Activated naive CD4-positive, alpha-beta T cell treated with anti-CD3 and anti-CD28 coated beads, Interleukin-2, amount 50 U/mL, for 16 hours (primary cell): Measurements from ENCODE around the gene EHD4.

Experiments used
- DNase-seq: peaks from one replicate; pipeline ENCODE4 v3.0.0-alpha.2; 2020

EHD4 gene

DNA sequence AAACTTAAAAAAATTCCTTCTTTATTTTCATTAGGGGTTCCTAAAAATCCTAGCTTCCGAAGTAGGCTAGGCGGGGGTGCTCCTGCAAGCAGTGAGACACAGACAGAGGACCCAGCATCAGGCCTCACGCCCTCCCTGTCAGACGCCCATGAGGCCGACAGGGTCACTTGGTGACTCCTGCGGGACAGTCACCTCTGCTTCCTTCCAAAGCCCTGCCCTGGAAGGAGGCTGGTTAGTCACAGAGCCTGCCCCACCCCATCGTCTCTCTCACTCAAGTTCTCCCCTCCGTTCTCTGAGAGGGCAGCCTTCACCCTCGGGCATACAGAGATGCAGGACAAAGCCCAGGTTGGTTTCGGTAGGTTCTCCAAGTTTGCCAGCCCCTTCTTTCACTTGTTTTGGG lies 38.6 kb downstream of the EHD4 start:
- no peak for DNase-seq

DNA sequence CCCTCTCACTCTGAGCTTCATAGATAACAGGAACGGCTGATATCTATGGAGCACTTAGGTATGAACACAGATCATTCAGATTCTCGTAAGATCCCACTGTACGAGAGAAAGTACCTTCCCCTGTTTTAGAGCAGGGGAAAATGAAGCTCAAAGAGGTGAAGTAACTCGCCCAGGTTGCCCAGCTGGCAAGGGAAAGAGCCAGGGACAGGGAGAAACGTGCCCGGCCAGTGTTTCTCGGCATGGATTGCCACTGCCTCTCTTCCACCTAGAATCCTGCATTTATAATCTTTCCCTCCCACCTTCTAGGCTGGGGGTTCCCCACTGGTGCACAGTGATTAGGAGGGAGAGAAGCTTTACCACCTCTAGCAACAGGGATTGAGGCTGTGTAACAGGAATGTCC lies 39.0 kb downstream of the EHD4 start:
- DNase-seq = no peak

- DNase-seq = no peak
These were observed 39.7 kb downstream of the EHD4 start for GRCh38 chr15:41932511-41933289.

DNA sequence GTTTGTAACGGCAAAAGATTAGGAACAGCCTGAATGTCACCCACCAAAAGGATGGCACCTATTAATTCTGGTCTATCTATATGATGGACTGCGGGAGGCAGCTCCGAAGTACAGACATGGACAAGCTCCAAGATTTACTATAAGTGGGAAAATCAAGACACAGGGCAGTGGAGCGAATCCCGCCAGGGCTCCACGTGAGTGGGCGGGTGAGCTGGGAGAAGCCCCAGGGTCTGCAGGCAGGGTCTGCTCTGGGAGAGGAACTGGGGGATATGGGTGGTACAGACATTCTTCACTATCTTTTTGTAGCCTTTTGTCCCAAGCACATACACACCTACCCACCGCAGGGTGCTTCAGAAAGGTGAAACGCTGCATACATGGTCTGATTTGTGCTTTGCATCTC lies 40.3 kb downstream of the EHD4 start:
- DNase-seq = no peak

DNA sequence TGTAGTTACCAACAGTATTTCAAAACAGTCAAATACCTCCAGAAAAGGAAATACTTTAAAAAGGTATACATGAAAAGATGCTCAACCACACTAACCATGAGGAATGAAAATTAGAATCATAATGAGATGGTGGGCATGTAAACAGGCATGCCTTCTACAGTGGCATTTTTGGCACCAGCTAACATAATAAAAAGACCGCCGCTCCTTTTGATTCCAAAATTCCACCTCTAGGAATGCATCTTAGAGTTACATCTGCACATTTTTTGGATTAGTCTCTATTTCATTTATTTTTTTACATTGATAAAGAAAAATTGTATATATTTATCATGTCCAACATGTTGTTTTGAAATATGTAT lies 41.5 kb downstream of the EHD4 start:
- DNase-seq = no peak

- no peak for DNase-seq
These were observed 42.0 kb downstream of the EHD4 start for GRCh38 chr15:41930221-41930866.

GRCh38 chr15:41928637-41929620 lies 43.4 kb downstream of the EHD4 start:
- no peak for DNase-seq

- DNase-seq = no peak
These were observed 44.3 kb downstream of the EHD4 start for GRCh38 chr15:41928100-41928499.

DNA sequence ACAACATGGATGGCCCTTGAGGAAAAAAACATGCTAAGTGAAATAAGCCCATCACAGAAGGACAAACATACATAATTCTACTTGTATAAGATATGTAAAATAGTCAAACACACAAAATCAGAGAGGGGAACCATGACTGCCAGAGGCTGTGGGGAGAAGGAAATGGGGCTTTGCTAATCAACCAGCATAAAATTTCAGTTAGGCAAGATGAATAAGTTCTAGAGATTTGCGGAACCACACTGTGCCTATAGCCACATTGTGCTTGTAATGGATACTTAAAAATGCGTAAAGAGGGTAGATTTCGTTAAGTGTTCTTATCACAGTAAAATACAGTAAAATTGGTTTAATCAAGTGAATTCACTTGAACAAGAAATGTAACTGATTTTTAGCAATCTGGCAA lies 44.8 kb downstream of the EHD4 start:
- DNase-seq = no peak

- no peak for DNase-seq
These were observed 45.9 kb downstream of the EHD4 start for GRCh38 chr15:41926185-41927056.

DNA sequence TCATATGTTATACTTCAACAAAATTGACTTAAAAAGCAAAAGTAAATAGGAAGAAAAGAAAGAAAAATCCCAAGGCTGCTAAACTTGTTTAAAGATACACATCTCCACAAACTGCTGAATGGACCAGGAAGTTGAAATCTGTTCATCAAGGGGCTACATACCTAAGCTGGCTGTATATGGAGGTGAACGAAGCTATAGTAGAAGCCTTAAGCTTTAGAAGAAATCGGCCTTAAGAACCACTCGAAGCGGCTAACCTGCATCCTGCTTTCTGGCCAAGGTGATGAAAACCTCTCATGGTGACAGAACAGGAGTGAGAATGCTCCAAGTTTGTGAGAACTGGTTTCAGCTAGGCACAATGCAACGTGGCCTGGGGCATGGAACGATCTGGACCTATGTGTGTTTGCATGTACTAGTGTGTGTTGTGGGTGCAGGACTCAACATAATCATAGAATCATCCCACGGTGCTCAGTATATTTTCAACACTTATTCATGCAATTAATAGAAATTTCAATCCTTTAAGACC lies 47.2 kb downstream of the EHD4 start:
- no peak for DNase-seq

- DNase-seq = no peak
These were observed 48.9 kb downstream of the EHD4 start for GRCh38 chr15:41923401-41923997.

GRCh38 chr15:41922353-41922752 lies 50.0 kb downstream of the EHD4 start:
- DNase-seq = no peak

DNA sequence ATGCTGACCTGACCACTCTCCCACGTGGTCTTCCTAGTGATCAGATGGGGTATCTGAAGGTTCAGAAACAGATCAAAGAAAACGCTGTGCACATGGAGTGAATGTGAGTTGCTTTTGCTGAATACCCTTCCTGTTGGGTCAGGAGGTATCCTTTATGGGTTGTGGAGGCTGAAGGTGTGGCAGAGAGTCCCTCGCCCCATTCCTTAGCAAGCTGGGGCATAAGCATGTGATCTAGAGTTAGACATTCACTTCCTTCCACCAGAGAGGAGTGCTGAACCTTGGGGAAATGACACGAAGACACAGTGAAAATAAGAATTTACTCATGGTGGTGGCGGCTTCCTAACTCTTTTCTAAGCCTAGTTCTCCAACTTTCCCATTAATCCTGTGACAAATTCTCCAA lies 50.7 kb downstream of the EHD4 start:
- DNase-seq = no peak

GRCh38 chr15:41921167-41921566 lies 51.2 kb downstream of the EHD4 start:
- DNase-seq = no peak

- DNase-seq = no peak
These were observed 52.3 kb downstream of the EHD4 start for GRCh38 chr15:41919954-41920538.

DNA sequence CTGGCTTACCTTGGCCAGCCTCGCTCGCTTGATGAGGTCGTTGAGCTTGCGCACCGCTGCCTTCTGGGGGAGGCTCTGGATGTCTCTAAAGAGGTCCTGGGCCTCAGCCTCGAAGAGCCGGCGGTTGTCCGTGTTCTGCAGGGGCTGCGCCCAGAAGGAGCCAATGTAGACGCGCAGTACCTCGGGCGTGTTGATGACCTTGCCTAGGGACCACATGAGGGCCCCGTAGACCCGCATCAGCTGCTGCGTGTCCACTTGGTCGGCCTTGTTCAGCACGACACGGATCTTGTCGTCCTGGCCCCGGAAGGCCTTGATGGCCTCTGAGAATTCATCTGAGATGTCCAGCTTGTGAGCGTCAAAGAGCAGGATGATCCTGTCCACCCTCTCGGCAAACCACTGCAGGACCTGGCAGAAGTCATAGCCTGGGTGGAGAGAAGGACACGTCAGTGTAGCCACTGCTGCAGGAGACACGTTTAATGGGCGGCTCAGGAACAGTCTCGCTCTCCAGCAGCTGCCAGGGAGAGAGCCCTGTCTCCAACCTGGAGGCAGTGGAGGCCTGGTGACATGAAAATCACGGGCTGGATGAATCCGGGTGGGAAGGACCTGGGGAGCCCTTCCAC lies 53.0 kb downstream of the EHD4 start:
- no peak for DNase-seq

GRCh38 chr15:41918506-41919126 lies 53.7 kb downstream of the EHD4 start:
- DNase-seq = no peak

DNA sequence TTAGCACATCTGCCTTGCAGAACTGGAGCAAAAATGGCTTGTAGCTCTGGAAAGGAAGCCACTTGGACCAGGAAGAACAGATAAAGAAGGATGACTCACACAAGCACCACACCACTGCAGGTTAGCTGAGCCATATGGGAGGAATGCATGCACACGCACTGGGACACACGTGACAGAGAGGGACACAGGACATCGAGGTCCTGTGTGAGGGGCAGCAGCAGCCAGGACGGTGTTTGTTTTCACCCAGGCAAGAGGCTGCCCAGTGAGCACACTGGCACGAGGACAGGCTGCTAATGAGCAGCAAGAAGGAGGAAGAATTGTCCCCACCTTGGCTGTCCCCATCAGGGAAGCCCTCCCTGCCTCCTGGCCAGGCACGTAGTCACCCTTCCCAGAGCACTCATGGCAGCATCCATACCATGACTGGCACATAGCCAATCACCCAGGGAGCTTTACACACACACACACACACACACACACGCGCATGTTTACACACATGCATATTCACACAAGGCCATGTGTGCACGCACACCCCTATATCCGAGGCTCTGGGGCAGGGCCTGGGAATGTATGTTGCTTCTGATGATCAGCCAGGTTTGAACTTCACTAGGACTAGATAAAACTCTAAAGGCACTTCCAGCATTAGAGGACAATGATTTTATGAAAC lies 54.5 kb downstream of the EHD4 start:
- no peak for DNase-seq
